ENCODE measurements around the gene DISP3.

DNA sequence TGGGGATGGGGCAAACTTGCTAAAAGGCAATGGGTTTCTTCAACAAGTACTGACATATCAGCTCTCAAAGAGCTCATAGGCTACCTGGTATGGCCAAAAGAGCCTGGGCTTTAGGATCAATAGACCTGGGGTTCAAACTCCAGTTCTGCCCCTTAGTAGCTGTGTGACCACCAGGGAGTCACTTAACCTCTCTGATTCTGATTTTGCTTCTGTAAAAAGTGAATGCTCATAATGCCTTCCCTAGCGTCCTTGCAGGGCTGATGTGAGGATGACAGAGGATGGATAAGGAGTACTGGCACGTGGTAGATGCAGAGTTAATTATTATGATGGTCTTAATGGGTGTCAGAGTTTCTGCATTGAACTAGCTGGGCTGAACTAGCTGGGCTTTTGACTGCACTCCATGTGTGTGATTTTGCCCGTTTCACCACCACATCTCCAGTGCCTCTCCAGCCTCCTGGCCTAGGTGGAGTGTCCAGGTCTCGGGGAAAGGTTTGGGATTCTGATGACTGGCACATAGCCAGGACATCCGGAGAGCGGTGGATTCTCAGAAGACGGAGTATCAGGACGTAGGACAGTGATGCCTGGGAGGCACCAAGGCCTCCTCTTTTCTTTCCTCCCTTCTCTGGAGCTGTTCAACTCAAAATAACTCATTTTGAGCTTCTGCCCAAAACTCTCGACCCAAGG, 15.2 kb downstream of the DISP3 start:
- TF ChIP-seq, protein P1, sequence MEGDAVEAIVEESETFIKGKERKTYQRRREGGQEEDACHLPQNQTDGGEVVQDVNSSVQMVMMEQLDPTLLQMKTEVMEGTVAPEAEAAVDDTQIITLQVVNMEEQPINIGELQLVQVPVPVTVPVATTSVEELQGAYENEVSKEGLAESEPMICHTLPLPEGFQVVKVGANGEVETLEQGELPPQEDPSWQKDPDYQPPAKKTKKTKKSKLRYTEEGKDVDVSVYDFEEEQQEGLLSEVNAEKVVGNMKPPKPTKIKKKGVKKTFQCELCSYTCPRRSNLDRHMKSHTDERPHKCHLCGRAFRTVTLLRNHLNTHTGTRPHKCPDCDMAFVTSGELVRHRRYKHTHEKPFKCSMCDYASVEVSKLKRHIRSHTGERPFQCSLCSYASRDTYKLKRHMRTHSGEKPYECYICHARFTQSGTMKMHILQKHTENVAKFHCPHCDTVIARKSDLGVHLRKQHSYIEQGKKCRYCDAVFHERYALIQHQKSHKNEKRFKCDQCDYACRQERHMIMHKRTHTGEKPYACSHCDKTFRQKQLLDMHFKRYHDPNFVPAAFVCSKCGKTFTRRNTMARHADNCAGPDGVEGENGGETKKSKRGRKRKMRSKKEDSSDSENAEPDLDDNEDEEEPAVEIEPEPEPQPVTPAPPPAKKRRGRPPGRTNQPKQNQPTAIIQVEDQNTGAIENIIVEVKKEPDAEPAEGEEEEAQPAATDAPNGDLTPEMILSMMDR (IDR thresholded peaks at IDR 0.05), result no peak
- TF ChIP-seq POLR2A (IDR thresholded peaks at IDR 0.05), result no peak
